GM10248 (cell line): ENCODE results near the gene ARFGEF2.

Experiments
- CTCF ChIA-PET: fragments of 300-600 bp; sonication (Branson Sonifier 250); formaldehyde crosslinking; extraction: SDS; loops from one replicate; lab custom pipeline; 2021; ENCODE audit warnings: antibody characterized with exemption; lab: Yijun Ruan, JAX
- POLR2A ChIA-PET: fragments of 350-650 bp; sonication (Branson Sonifier 250); formaldehyde crosslinking; extraction: SDS; loops from one replicate; lab custom pipeline; 2020; ENCODE audit warnings: antibody characterized with exemption; lab: Yijun Ruan, JAX
- DNase-seq: peaks from one replicate; pipeline ENCODE4 v3.0.0; 2012; ENCODE audit errors: extremely low spot score
- CTCF ChIP-seq: IDR thresholded peaks from 2 replicates; pipeline ENCODE4 v1.5.1; 2012; ENCODE audit warnings: mild to moderate bottlenecking, low read depth; ENCODE audit errors: extremely low read depth, missing control alignments, control extremely low read depth

ARFGEF2 gene

GRCh38 chr20:49028684-49029083 lies 107.2 kb downstream of the ARFGEF2 start:
- peak; percentile 28 for TF ChIP-seq CTCF
- no peak for DNase-seq
- ChIA-PET CTCF (interaction anchor here (0.8 to 1.4 kb wide), 6 partner anchors 10 to 372 kb away, joined by 3 to 11 read pairs (median 4); partner anchors contain the start of gene CSE1L), POLR2A (no interaction called here)

- TF ChIP-seq CTCF, result no peak
- DNase-seq, result no peak
- POLR2A ChIA-PET, result no interaction called here
- CTCF ChIA-PET, result interaction anchor here (0.8 to 1.4 kb wide), 5 partner anchors 9 to 373 kb away, joined by 3 to 11 read pairs (median 4); partner anchors contain the start of gene CSE1L
Measured at GRCh38 chr20:49029203-49029602, 107.7 kb downstream of the ARFGEF2 start.

GRCh38 chr20:49030954-49031619 lies 109.6 kb downstream of the ARFGEF2 start:
- no peak for TF ChIP-seq CTCF
- CTCF ChIA-PET, result interaction anchor here (0.9 to 1.2 kb wide), 3 partner anchors 10 to 374 kb away, joined by 3 read pairs; no protein-coding TSS in a partner anchor

GRCh38 chr20:49032455-49032854 lies 110.9 kb downstream of the ARFGEF2 start:
- no peak for TF ChIP-seq CTCF
- POLR2A ChIA-PET, result interaction anchor here (0.6 kb wide), 1 partner anchor 755 kb away, joined by 3 read pairs; no protein-coding TSS in a partner anchor
- DNase-seq, result no peak
- CTCF ChIA-PET, result interaction anchor here (1.1 kb wide), 1 partner anchor 30 kb away, joined by 3 read pairs; no protein-coding TSS in a partner anchor

More at GRCh38 chr20:49030954-49031619, 109.6 kb downstream of the ARFGEF2 start:
- no peak for DNase-seq
- POLR2A ChIA-PET, result interaction anchor here (0.6 kb wide), 1 partner anchor 107 kb away, joined by 7 read pairs; no protein-coding TSS in a partner anchor

- TF ChIP-seq CTCF, result no peak
- DNase-seq, result no peak
- CTCF ChIA-PET, result no interaction called here
- POLR2A ChIA-PET, result no interaction called here
Measured at GRCh38 chr20:49034070-49034732, 112.7 kb downstream of the ARFGEF2 start.

GRCh38 chr20:49037962-49038387 lies 116.5 kb downstream of the ARFGEF2 start:
- DNase-seq, result no peak
- ChIA-PET POLR2A (interaction anchor here (0.6 to 1.4 kb wide), 2 partner anchors 8 to 104 kb away, joined by 4 to 7 read pairs; partner anchors contain the start of gene CSE1L), CTCF (interaction anchor here (0.9 to 2.3 kb wide), 4 partner anchors 9 to 19 kb away, joined by 3 to 11 read pairs (median 4); no protein-coding TSS in a partner anchor)
- TF ChIP-seq CTCF, result no peak
